HUES6 (cell line): ENCODE measurements around the gene ARFGAP3.

Experiments used
- H3K27ac ChIP-seq: 2 replicates; pipeline ENCODE4 v1.7.0; 2013; ENCODE audit warnings: low read depth, mild to moderate bottlenecking, low read length, inconsistent platforms
- H3K27me3 ChIP-seq: 2 replicates; pipeline ENCODE4 v1.6.1; 2013; ENCODE audit warnings: low read length; ENCODE audit not compliant: control insufficient read depth, insufficient read depth
- H3K36me3 ChIP-seq: 2 replicates; pipeline ENCODE4 v1.6.1; 2013; ENCODE audit warnings: low read length; ENCODE audit not compliant: control insufficient read depth, insufficient read depth
- H3K4me1 ChIP-seq: 2 replicates; pipeline ENCODE4 v1.6.1; 2013; ENCODE audit warnings: low read length; ENCODE audit not compliant: control insufficient read depth, insufficient read depth
- H3K4me3 ChIP-seq: 2 replicates; pipeline ENCODE4 v1.5.1; 2013; ENCODE audit warnings: low read depth, low read length
- H3K9ac ChIP-seq: one replicate; pipeline ENCODE4 v1.6.1; 2013; ENCODE audit warnings: mild to moderate bottlenecking, low read length
- H3K9me3 ChIP-seq: 2 replicates; pipeline ENCODE4 v1.6.1; 2013; ENCODE audit warnings: low read depth, low read length; ENCODE audit not compliant: control insufficient read depth, insufficient read depth

Gene ARFGAP3

GRCh38 chr22:42819412-42820044 lies 37.5 kb downstream of the ARFGAP3 start:
- H3K9ac ChIP-seq, result no peak overlapping the region
- H3K27ac ChIP-seq, result no peak overlapping the region
- no peaks in the 10 kb centered on the region for H3K4me1 ChIP-seq
- no peak overlapping the region for H3K4me3 ChIP-seq
- no peaks in the 10 kb centered on the region for H3K27me3 ChIP-seq
- H3K36me3 ChIP-seq, result peaks cover 17% of the 10 kb centered on the region
- peaks cover 9% of the 10 kb centered on the region; the same call in 1 of the 2 replicates for H3K9me3 ChIP-seq

GRCh38 chr22:42817556-42817955 lies 39.5 kb downstream of the ARFGAP3 start:
- H3K9ac ChIP-seq, result no peak overlapping the region
- H3K4me1 ChIP-seq, result no peaks in the 10 kb centered on the region
- peaks cover 9% of the 10 kb centered on the region; the same call in 1 of the 2 replicates for H3K9me3 ChIP-seq
- H3K27me3 ChIP-seq, result no peaks in the 10 kb centered on the region
- H3K27ac ChIP-seq, result no peak overlapping the region
- peaks cover 20% of the 10 kb centered on the region for H3K36me3 ChIP-seq
- H3K4me3 ChIP-seq, result no peak overlapping the region

GRCh38 chr22:42816336-42816735 lies 40.7 kb downstream of the ARFGAP3 start:
- no peak overlapping the region for H3K4me3 ChIP-seq
- H3K9ac ChIP-seq, result no peak overlapping the region
- no peaks in the 10 kb centered on the region for H3K27me3 ChIP-seq
- no peak overlapping the region for H3K27ac ChIP-seq
- H3K9me3 ChIP-seq, result peaks cover 3% of the 10 kb centered on the region; the same call in 1 of the 2 replicates
- peaks cover 8% of the 10 kb centered on the region; the same call in 1 of the 2 replicates for H3K36me3 ChIP-seq
- H3K4me1 ChIP-seq, result no peaks in the 10 kb centered on the region

GRCh38 chr22:42814616-42815015 lies 42.5 kb downstream of the ARFGAP3 start:
- H3K36me3 ChIP-seq, result 0 out of 2 replicates have a peak, but pooled peaks cover 5% of the 10 kb centered on the region
- H3K4me3 ChIP-seq, result no peak overlapping the region
- no peaks in the 10 kb centered on the region for H3K9me3 ChIP-seq
- no peak overlapping the region for H3K27ac ChIP-seq
- H3K27me3 ChIP-seq, result no peaks in the 10 kb centered on the region
- no peak overlapping the region for H3K9ac ChIP-seq
- H3K4me1 ChIP-seq, result no peaks in the 10 kb centered on the region

GRCh38 chr22:42814215-42814614 lies 42.9 kb downstream of the ARFGAP3 start:
- Histone ChIP-seq H3K27me3 (no peaks in the 10 kb centered on the region), H3K9ac (no peak overlapping the region), H3K36me3 (0 out of 2 replicates have a peak, but pooled peaks cover 5% of the 10 kb centered on the region), H3K9me3 (no peaks in the 10 kb centered on the region), H3K4me3 (no peak overlapping the region), H3K4me1 (no peaks in the 10 kb centered on the region), H3K27ac (no peak overlapping the region)

- 0 out of 2 replicates have a peak, but pooled peaks cover 5% of the 10 kb centered on the region for H3K36me3 ChIP-seq
- no peak overlapping the region for H3K4me3 ChIP-seq
- no peak overlapping the region for H3K27ac ChIP-seq
Observed at GRCh38 chr22:42813501-42813900, 43.6 kb downstream of the ARFGAP3 start.

GRCh38 chr22:42811459-42811858 lies 45.6 kb downstream of the ARFGAP3 start:
- Histone ChIP-seq H3K9ac (no peak overlapping the region), H3K4me3 (no peak overlapping the region), H3K9me3 (no peaks in the 10 kb centered on the region), H3K4me1 (no peaks in the 10 kb centered on the region), H3K27ac (no peak overlapping the region), H3K27me3 (no peaks in the 10 kb centered on the region), H3K36me3 (peaks cover 13% of the 10 kb centered on the region)

More at GRCh38 chr22:42813501-42813900, 43.6 kb downstream of the ARFGAP3 start:
- Histone ChIP-seq H3K27me3 (no peaks in the 10 kb centered on the region), H3K9me3 (no peaks in the 10 kb centered on the region), H3K9ac (no peak overlapping the region), H3K4me1 (no peaks in the 10 kb centered on the region)

GRCh38 chr22:42808521-42808920 lies 48.6 kb downstream of the ARFGAP3 start:
- Histone ChIP-seq H3K9ac (no peak overlapping the region), H3K27me3 (no peaks in the 10 kb centered on the region), H3K4me1 (peaks cover 11% of the 10 kb centered on the region), H3K36me3 (peaks cover 24% of the 10 kb centered on the region), H3K4me3 (no peak overlapping the region), H3K9me3 (no peaks in the 10 kb centered on the region), H3K27ac (no peak overlapping the region)

DNA sequence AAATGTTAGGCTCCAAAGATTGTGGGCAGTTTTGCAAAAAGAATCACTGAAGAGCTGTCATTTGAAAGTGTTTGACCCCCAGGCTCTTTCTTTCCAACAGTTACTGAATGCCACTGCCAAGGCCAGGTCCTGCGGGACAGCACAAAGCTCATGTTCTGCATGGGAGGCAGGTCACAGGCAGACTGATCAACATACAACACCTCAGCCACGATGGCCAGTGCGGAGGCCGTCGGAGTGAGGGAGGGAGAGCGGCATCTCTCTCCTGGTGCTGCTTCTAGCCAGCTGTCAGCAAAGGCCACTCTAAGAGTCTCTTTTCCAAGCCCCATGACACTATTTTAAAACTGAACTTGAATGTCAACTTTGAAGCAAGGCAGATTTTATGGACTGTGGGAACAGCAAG lies 49.9 kb downstream of the ARFGAP3 start:
- H3K27ac ChIP-seq, result no peak overlapping the region
- H3K27me3 ChIP-seq, result no peaks in the 10 kb centered on the region
- H3K4me1 ChIP-seq, result peaks cover 11% of the 10 kb centered on the region
- no peak overlapping the region for H3K4me3 ChIP-seq
- H3K9ac ChIP-seq, result no peak overlapping the region
- H3K36me3 ChIP-seq, result peaks cover 25% of the 10 kb centered on the region
- no peaks in the 10 kb centered on the region for H3K9me3 ChIP-seq

GRCh38 chr22:42805998-42806830 lies 50.9 kb downstream of the ARFGAP3 start:
- no peaks in the 10 kb centered on the region for H3K9me3 ChIP-seq
- peak overlapping the region; percentile 5 for H3K9ac ChIP-seq
- H3K4me1 ChIP-seq, result peaks cover 11% of the 10 kb centered on the region
- peaks cover 25% of the 10 kb centered on the region for H3K36me3 ChIP-seq
- no peak overlapping the region for H3K4me3 ChIP-seq
- no peak overlapping the region for H3K27ac ChIP-seq
- H3K27me3 ChIP-seq, result no peaks in the 10 kb centered on the region
